Effector memory CD4-positive, alpha-beta T cell (primary cell): ENCODE measurements around the gene GAB4.
"Not testable (repeated sequence)": the region's sequence is repeated elsewhere in the genome, so short reads cannot be mapped to it uniquely, and the experiment has no call there.

Experiments used
- DNase-seq, 3 donors: peaks; one replicate each; pipeline ENCODE4 v3.0.0-alpha.2; 2020
- H3K27ac ChIP-seq: 2 replicates; pipeline ENCODE4 v1.7.0; 2013; ENCODE audit warnings: mild to moderate bottlenecking, low read length, moderate library complexity; ENCODE audit not compliant: insufficient read depth, poor library complexity, severe bottlenecking
- H3K27me3 ChIP-seq: replicated peaks from 2 replicates; pipeline ENCODE4 v1.7.0; 2013; ENCODE audit warnings: mild to moderate bottlenecking, low read length; ENCODE audit not compliant: insufficient read depth, control insufficient read depth, poor library complexity, severe bottlenecking
- H3K36me3 ChIP-seq: 2 replicates; pipeline ENCODE4 v1.7.0; 2013; ENCODE audit warnings: mild to moderate bottlenecking, low read length, moderate library complexity; ENCODE audit not compliant: control insufficient read depth, insufficient read depth
- H3K4me1 ChIP-seq: 2 replicates; pipeline ENCODE4 v1.7.0; 2013; ENCODE audit warnings: low read length, mild to moderate bottlenecking; ENCODE audit not compliant: control insufficient read depth, insufficient read depth, poor library complexity, severe bottlenecking
- H3K4me3 ChIP-seq: 2 replicates; pipeline ENCODE4 v1.7.0; 2013; ENCODE audit warnings: low read length, low read depth, mild to moderate bottlenecking; ENCODE audit not compliant: insufficient read depth, poor library complexity, severe bottlenecking
- H3K9me3 ChIP-seq: 2 replicates; pipeline ENCODE4 v1.7.0; 2013; ENCODE audit warnings: mild to moderate bottlenecking, low read length, moderate library complexity; ENCODE audit not compliant: control insufficient read depth

GAB4 gene

GRCh38 chr22:16937811-16938210, 70.2 kb downstream of the GAB4 start:
- no peak for DNase-seq
- H3K4me1 ChIP-seq, result no peaks in the 10 kb centered on the region

GRCh38 chr22:16937209-16937608, 70.8 kb downstream of the GAB4 start:
- not testable (repeated sequence) for H3K36me3 ChIP-seq, DNase-seq

More at GRCh38 chr22:16937811-16938210, 70.2 kb downstream of the GAB4 start:
- no peaks in the 10 kb centered on the region for H3K36me3 ChIP-seq
- no peak overlapping the region for H3K4me3 ChIP-seq
- no peak overlapping the region for H3K27ac ChIP-seq
- H3K27me3 ChIP-seq, result no peaks in the 10 kb centered on the region
- no peaks in the 10 kb centered on the region for H3K9me3 ChIP-seq

GRCh38 chr22:16936625-16937024, 71.4 kb downstream of the GAB4 start:
- H3K9me3 ChIP-seq, result no peaks in the 10 kb centered on the region
- no peak for DNase-seq
- H3K4me1 ChIP-seq, result no peaks in the 10 kb centered on the region
- H3K27ac ChIP-seq, result no peak overlapping the region
- no peaks in the 10 kb centered on the region for H3K27me3 ChIP-seq
- H3K4me3 ChIP-seq, result no peak overlapping the region
- H3K36me3 ChIP-seq, result no peaks in the 10 kb centered on the region

More at GRCh38 chr22:16937209-16937608, 70.8 kb downstream of the GAB4 start:
- not testable (repeated sequence) for H3K4me1 ChIP-seq, H3K4me3 ChIP-seq, H3K27ac ChIP-seq, H3K9me3 ChIP-seq, H3K27me3 ChIP-seq

- no peaks in the 10 kb centered on the region for H3K36me3 ChIP-seq
- peaks cover 2% of the 10 kb centered on the region for H3K27me3 ChIP-seq
- no peak overlapping the region for H3K4me3 ChIP-seq
- no peaks in the 10 kb centered on the region for H3K9me3 ChIP-seq
- no peak for DNase-seq
- no peaks in the 10 kb centered on the region for H3K4me1 ChIP-seq
- no peak overlapping the region for H3K27ac ChIP-seq
Measured at GRCh38 chr22:16935209-16935608, 72.8 kb downstream of the GAB4 start.

GRCh38 chr22:16933291-16934282, 74.4 kb downstream of the GAB4 start:
- Histone ChIP-seq H3K4me1 (no peaks in the 10 kb centered on the region), H3K36me3 (no peaks in the 10 kb centered on the region), H3K27me3 (peaks cover 2% of the 10 kb centered on the region), H3K4me3 (no peak overlapping the region), H3K27ac (no peak overlapping the region), H3K9me3 (no peaks in the 10 kb centered on the region)
- no peak for DNase-seq

- Histone ChIP-seq H3K36me3 (no peaks in the 10 kb centered on the region), H3K9me3 (no peaks in the 10 kb centered on the region), H3K27me3 (peaks cover 2% of the 10 kb centered on the region), H3K27ac (no peak overlapping the region), H3K4me3 (no peak overlapping the region), H3K4me1 (no peaks in the 10 kb centered on the region)
- DNase-seq, result no peak
Measured at GRCh38 chr22:16932577-16932976, 75.4 kb downstream of the GAB4 start.

GRCh38 chr22:16925407-16925966, 82.5 kb downstream of the GAB4 start:
- DNase-seq, result no peak
- Histone ChIP-seq H3K4me1 (no peaks in the 10 kb centered on the region), H3K27me3 (peaks cover 6% of the 10 kb centered on the region), H3K4me3 (no peak overlapping the region), H3K36me3 (no peaks in the 10 kb centered on the region), H3K9me3 (no peaks in the 10 kb centered on the region), H3K27ac (no peak overlapping the region)

- Histone ChIP-seq H3K27ac (no peak overlapping the region), H3K9me3 (no peaks in the 10 kb centered on the region), H3K27me3 (peaks cover 4% of the 10 kb centered on the region), H3K36me3 (no peaks in the 10 kb centered on the region), H3K4me3 (no peak overlapping the region), H3K4me1 (no peaks in the 10 kb centered on the region)
- no peak for DNase-seq
Measured at GRCh38 chr22:16922706-16923105, 85.3 kb downstream of the GAB4 start.

GRCh38 chr22:16922076-16922475, 85.9 kb downstream of the GAB4 start:
- Histone ChIP-seq H3K4me1 (no peaks in the 10 kb centered on the region), H3K9me3 (no peaks in the 10 kb centered on the region), H3K27me3 (peaks cover 4% of the 10 kb centered on the region), H3K27ac (no peak overlapping the region), H3K36me3 (no peaks in the 10 kb centered on the region), H3K4me3 (no peak overlapping the region)
- DNase-seq, result no peak
